ENCODE data around the gene SUGP1.

DNA sequence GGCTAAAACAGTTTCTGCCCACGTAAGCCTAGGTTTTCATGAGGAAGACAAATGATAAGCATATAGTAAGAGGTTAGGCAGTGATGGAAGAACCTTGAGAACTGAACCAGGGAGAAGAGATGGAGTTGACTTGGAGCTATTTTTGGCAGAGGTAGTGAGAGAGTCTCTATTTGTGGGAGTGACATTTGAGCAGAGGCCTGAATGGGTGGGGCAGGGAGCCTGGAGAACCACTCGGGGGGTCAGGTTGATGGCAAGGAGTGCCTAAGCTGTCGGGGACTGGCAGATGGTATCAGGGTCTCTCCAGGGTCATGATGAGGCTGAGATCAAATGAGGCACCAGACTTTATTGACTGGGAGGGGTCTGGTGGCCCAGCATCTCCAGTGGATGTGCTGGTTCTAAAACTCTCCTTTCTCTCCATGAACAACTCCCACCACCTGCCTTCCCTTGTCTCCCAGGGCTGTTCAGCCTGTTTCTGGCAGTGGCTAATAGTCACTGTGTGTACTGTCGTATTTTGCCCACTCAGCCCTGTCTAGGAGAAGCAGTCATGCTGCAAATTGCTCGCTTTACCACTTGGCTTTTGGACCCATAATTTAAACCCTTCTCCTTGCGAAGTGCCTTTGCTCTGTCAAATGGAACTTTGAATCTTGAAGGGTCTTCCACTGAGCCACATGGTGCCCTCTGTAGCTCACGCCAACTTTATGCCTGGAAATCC is 3.9 kb upstream of the SUGP1 start:
- no peak for TF ChIP-seq FOXP2 (optimal IDR thresholded peaks at IDR 0.05; ENCODE audit: borderline replicate concordance, extremely low read depth, extremely low read length, insufficient read depth)
- TF ChIP-seq, protein P1, sequence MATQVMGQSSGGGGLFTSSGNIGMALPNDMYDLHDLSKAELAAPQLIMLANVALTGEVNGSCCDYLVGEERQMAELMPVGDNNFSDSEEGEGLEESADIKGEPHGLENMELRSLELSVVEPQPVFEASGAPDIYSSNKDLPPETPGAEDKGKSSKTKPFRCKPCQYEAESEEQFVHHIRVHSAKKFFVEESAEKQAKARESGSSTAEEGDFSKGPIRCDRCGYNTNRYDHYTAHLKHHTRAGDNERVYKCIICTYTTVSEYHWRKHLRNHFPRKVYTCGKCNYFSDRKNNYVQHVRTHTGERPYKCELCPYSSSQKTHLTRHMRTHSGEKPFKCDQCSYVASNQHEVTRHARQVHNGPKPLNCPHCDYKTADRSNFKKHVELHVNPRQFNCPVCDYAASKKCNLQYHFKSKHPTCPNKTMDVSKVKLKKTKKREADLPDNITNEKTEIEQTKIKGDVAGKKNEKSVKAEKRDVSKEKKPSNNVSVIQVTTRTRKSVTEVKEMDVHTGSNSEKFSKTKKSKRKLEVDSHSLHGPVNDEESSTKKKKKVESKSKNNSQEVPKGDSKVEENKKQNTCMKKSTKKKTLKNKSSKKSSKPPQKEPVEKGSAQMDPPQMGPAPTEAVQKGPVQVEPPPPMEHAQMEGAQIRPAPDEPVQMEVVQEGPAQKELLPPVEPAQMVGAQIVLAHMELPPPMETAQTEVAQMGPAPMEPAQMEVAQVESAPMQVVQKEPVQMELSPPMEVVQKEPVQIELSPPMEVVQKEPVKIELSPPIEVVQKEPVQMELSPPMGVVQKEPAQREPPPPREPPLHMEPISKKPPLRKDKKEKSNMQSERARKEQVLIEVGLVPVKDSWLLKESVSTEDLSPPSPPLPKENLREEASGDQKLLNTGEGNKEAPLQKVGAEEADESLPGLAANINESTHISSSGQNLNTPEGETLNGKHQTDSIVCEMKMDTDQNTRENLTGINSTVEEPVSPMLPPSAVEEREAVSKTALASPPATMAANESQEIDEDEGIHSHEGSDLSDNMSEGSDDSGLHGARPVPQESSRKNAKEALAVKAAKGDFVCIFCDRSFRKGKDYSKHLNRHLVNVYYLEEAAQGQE (IDR thresholded peaks at IDR 0.05; ENCODE audit: insufficient read depth in 1 of 2, low read depth in 2 of 2, low read length in 2 of 2): no peak
- peak; percentile 26; the same call in 1 of the 2 replicates for TF ChIP-seq POLR2AphosphoS5 (IDR thresholded peaks at IDR 0.05; ENCODE audit: low read depth, low read length)
